H1 (cell line): Measurements from ENCODE around the gene MAPK11. TPM values are rescaled to one million over a fixed set of nuclear protein-coding genes. Genes with fewer than 3 reads are reported as not detected.
A peak's percentile ranks its signal among the peaks of the same experiment; 100 is the strongest.

ENCODE experiments used
- CTCF ChIA-PET: fragments of 300-600 bp; sonication (Branson Sonifier 250); formaldehyde crosslinking; loops from one replicate; lab custom pipeline; 2021; ENCODE audit not compliant: partially characterized antibody; lab: Charles Lee
- POLR2A ChIA-PET: fragments of 300-600 bp; sonication (Branson Sonifier 250); formaldehyde crosslinking; loops from one replicate; lab custom pipeline; 2021; ENCODE audit warnings: inconsistent platforms; ENCODE audit not compliant: partially characterized antibody; lab: Charles Lee
- DNase-seq, 2 experiments: peaks; one replicate each; pipeline versions ENCODE4 v3.0.0 to v3.0.0-alpha.2; 2010 to 2022; ENCODE audit warnings: low spot score in 2 of 2, low read depth in 1 of 2, mixed read lengths in 1 of 2
- FAIRE-seq: peaks from 2 replicates; lab custom pipeline; 2011; peaks lifted over from hg19 to GRCh38; lab: Jason Lieb, UNC
- H2AFZ ChIP-seq: 2 replicates; pipeline ENCODE4 v1.8.1; 2012; ENCODE audit warnings: low read length, inconsistent platforms
- H2AK5ac ChIP-seq: 2 replicates; pipeline ENCODE4 v1.6.1; 2013; ENCODE audit warnings: low read depth, low read length
- H2BK120ac ChIP-seq: replicated peaks from 2 replicates; pipeline ENCODE3; 2013; ENCODE audit warnings: low read depth, low read length, inconsistent platforms
- H2BK12ac ChIP-seq: 2 replicates; pipeline ENCODE4 v1.6.1; 2013; ENCODE audit warnings: low read depth, low read length
- H2BK15ac ChIP-seq: 2 replicates; pipeline ENCODE4 v1.6.1; 2013; ENCODE audit warnings: low read length
- H2BK20ac ChIP-seq: 2 replicates; pipeline ENCODE4 v1.6.1; 2013; ENCODE audit warnings: low read length
- H2BK5ac ChIP-seq: 2 replicates; pipeline ENCODE4 v1.6.1; 2013; ENCODE audit warnings: low read depth, low read length
- H3K14ac ChIP-seq: 2 replicates; pipeline ENCODE4 v1.6.1; 2013; ENCODE audit warnings: inconsistent platforms; ENCODE audit not compliant: insufficient read length
- H3K18ac ChIP-seq: 2 replicates; pipeline ENCODE4 v1.6.1; 2013; ENCODE audit warnings: low read length; ENCODE audit errors: extremely low read depth
- H3K23ac ChIP-seq: 2 replicates; pipeline ENCODE4 v1.6.1; 2013; ENCODE audit warnings: inconsistent platforms; ENCODE audit not compliant: insufficient read length
- H3K23me2 ChIP-seq: 2 replicates; pipeline ENCODE4 v1.6.1; 2013; ENCODE audit warnings: low read depth, low read length
- H3K27ac ChIP-seq: 2 replicates; pipeline ENCODE4 v1.6.1; 2011; ENCODE audit warnings: low read depth, low read length, inconsistent platforms
- H3K27me3 ChIP-seq, 4 experiments: replicated peaks in 1 of 4; 1 replicate in 1 of 4; 2 replicates in 3 of 4; pipeline versions ENCODE4 v1.6.1 to v1.8.1; 2011 to 2013; ENCODE audit warnings: low read length in 3 of 4, mild to moderate bottlenecking in 3 of 4, inconsistent platforms in 2 of 4, mixed read lengths in 2 of 4, moderate library complexity in 1 of 4; ENCODE audit not compliant: control insufficient read depth in 3 of 4, insufficient read depth in 3 of 4; ENCODE audit errors: extremely low read depth in 1 of 4
- H3K36me3 ChIP-seq, 4 experiments: 2 replicates each; pipeline versions ENCODE4 v1.6.1 to v1.8.1; 2011 to 2013; ENCODE audit warnings: mild to moderate bottlenecking in 4 of 4, low read length in 3 of 4, moderate library complexity in 2 of 4, control low read depth in 1 of 4, inconsistent platforms in 1 of 4; ENCODE audit not compliant: insufficient read depth in 4 of 4, control insufficient read depth in 2 of 4
- H3K4ac ChIP-seq: replicated peaks from 2 replicates; pipeline ENCODE3; 2013; ENCODE audit warnings: low read length, low read depth, mixed read lengths, inconsistent platforms; ENCODE audit not compliant: insufficient read length
- H3K4me1 ChIP-seq, 4 experiments: replicated peaks in 1 of 4; 1 replicate in 1 of 4; 2 replicates in 3 of 4; pipeline versions ENCODE4 v1.6.1 to v1.8.1; 2011 to 2013; ENCODE audit warnings: low read length in 3 of 4, inconsistent platforms in 2 of 4, mixed read lengths in 1 of 4; ENCODE audit not compliant: insufficient read depth in 4 of 4, control insufficient read depth in 3 of 4
- H3K4me2 ChIP-seq, 2 experiments: 2 replicates each; pipeline versions ENCODE4 v1.6.1 to v1.8.1; 2011 to 2013; ENCODE audit warnings: low read depth in 2 of 2, low read length in 2 of 2, control low read depth in 1 of 2, inconsistent platforms in 1 of 2, mild to moderate bottlenecking in 1 of 2; ENCODE audit not compliant: insufficient read depth in 1 of 2
- H3K4me3 ChIP-seq, 4 experiments: fragments of 200-600, 300-600 bp in 1 of 4; sonication (generic), shearing (Covaris generic), sonication (Bioruptor Twin) in 1 of 4; 2 replicates each; pipeline versions ENCODE4 v1.5.1 to v1.8.1; 2011 to 2016; ENCODE audit warnings: low read length in 4 of 4, low read depth in 3 of 4, control low read depth in 2 of 4, inconsistent platforms in 2 of 4, mild to moderate bottlenecking in 2 of 4, mixed read lengths in 1 of 4, moderate library complexity in 1 of 4; ENCODE audit not compliant: insufficient read depth in 2 of 4; ENCODE audit errors: extremely low read depth in 1 of 4
- H3K56ac ChIP-seq: replicated peaks from 2 replicates; pipeline ENCODE3; 2013; ENCODE audit warnings: low read depth, mild to moderate bottlenecking, mixed read lengths, low read length, inconsistent platforms; ENCODE audit not compliant: insufficient read length
- H3K79me1 ChIP-seq: 2 replicates; pipeline ENCODE4 v1.6.1; 2013; ENCODE audit warnings: low read depth, low read length, control low read depth
- H3K79me2 ChIP-seq, 2 experiments: 2 replicates each; pipeline versions ENCODE4 v1.6.1 to v1.8.1; 2012 to 2013; ENCODE audit warnings: low read length in 2 of 2, mild to moderate bottlenecking in 2 of 2, inconsistent platforms in 1 of 2; ENCODE audit not compliant: insufficient read depth in 2 of 2, control insufficient read depth in 1 of 2
- H3K9ac ChIP-seq, 4 experiments: replicated peaks in 1 of 4; 1 replicate in 1 of 4; 2 replicates in 3 of 4; pipeline versions ENCODE4 v1.6.1 to v1.8.1; 2011 to 2013; ENCODE audit warnings: low read depth in 3 of 4, low read length in 3 of 4, control low read depth in 2 of 4, mild to moderate bottlenecking in 2 of 4, moderate library complexity in 2 of 4, inconsistent platforms in 1 of 4; ENCODE audit errors: extremely low read depth in 1 of 4
- H3K9me3 ChIP-seq, 2 experiments: 2 replicates each; pipeline versions ENCODE4 v1.6.1 to v1.8.1; 2012 to 2013; ENCODE audit warnings: mild to moderate bottlenecking in 2 of 2, moderate library complexity in 2 of 2, control low read depth in 1 of 2, inconsistent platforms in 1 of 2, low read depth in 1 of 2, low read length in 1 of 2, mixed read lengths in 1 of 2; ENCODE audit not compliant: insufficient read depth in 2 of 2
- H4K20me1 ChIP-seq, 2 experiments: replicated peaks in 1 of 2; 2 replicates each; pipeline versions ENCODE3 to v1.8.1; 2011 to 2013; ENCODE audit warnings: inconsistent platforms in 2 of 2, low read length in 2 of 2, mild to moderate bottlenecking in 1 of 2; ENCODE audit not compliant: insufficient read depth in 2 of 2, control insufficient read depth in 1 of 2
- H4K5ac ChIP-seq: 2 replicates; pipeline ENCODE4 v1.6.1; 2013; ENCODE audit warnings: low read length, low read depth, mixed read lengths, inconsistent platforms; ENCODE audit not compliant: insufficient read length
- H4K8ac ChIP-seq: 2 replicates; pipeline ENCODE4 v1.8.0; 2013; ENCODE audit warnings: mild to moderate bottlenecking, moderate library complexity, low read length, inconsistent platforms; ENCODE audit not compliant: insufficient read depth; ENCODE audit errors: extremely low read depth
- H4K91ac ChIP-seq: replicated peaks from 2 replicates; pipeline ENCODE3; 2013; ENCODE audit warnings: low read length, mixed read lengths, inconsistent platforms; ENCODE audit not compliant: insufficient read length
- HDAC6 ChIP-seq: IDR thresholded peaks from one replicate; pipeline ENCODE4 v1.7.1; 2012; ENCODE audit warnings: low read depth, mild to moderate bottlenecking, inconsistent platforms, low read length, moderate library complexity
- WGBS, 2 experiments: shearing (Covaris generic) in 1 of 2; methylation state at CpG; one replicate each; pipeline versions ENCODE4 v1.1.6 to v1.1.7; 2013 to 2015; ENCODE audit warnings: low lambda C conversion rate in 2 of 2, mixed read lengths in 2 of 2, inconsistent platforms in 1 of 2, low coverage in 1 of 2, missing lambda C conversion rate in 1 of 2; ENCODE audit not compliant: insufficient replicate concordance in 2 of 2, insufficient coverage in 1 of 2, insufficient read length in 1 of 2; ENCODE audit errors: extremely low coverage in 1 of 2, missing lambda C conversion rate in 1 of 2; 5-methylcytosine and 5-hydroxymethylcytosine counted together
- polyA plus RNA-seq, 7 experiments: library from polyadenylated mRNA; depleted of rRNA in 3 of 7; stranded (reverse) in 5 of 7; unstranded in 2 of 7; fragments of >200 nt in 5 of 7; fragments of 200-250 nt in 2 of 7; gene quantifications; 1 replicate in 5 of 7; 2 replicates in 1 of 7; 4 replicates in 1 of 7; pipeline versions ENCODE4 v1.2.1 to v1.2.3, GENCODE V29; 2011 to 2013; ENCODE audit warnings: missing spikeins in 2 of 7, mixed read lengths in 2 of 7
- total RNA-seq: library from RNA; stranded (reverse); fragmentation: NEBNext Ultra II Directional; extraction: Animal tissue kit (Norgen Biotek cat#: 25700); gene quantifications from 2 replicates; pipeline ENCODE4 v1.2.1, GENCODE V29; 2021

MAPK11 gene
- total and polyA plus RNA-seq, 2 of the 8 experiments (the other 6 are each of a cell fraction or from before 2014, with no cell fraction given) = 0.70 to 1.5 TPM

DNA sequence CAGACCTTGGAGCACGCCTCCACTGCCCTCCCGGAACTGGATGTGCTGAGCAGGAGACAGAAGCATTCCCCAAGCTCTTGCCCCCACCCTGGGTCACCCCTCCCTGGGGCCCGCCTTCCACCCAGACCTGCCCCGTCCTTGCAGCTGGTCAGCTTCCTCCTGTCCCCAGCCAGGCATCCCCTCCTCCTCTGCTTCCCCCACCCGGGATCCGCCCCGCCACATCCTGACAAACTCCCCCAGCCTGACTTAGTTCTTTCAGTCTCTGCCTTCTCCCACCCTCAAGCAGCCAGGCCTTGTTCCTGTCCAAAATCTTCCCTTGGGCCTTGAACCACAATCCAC lies 38.4 kb upstream of the MAPK11 start:
- H2BK120ac ChIP-seq = peak overlapping the region; percentile 47
- H4K91ac ChIP-seq = peak overlapping the region; percentile 89
- no peaks in the 10 kb centered on the region; the same call in 1 of the 2 replicates for H3K79me1 ChIP-seq
- peak overlapping the region; percentile 21 for H3K4ac ChIP-seq
- H2BK20ac ChIP-seq = peak overlapping the region; percentile 90; the same call in 1 of the 2 replicates
- no peak overlapping the region for H4K5ac ChIP-seq
- H3K56ac ChIP-seq = no peak overlapping the region
- H3K4me1 ChIP-seq = peaks cover 3 to 35% (median 18%) of the 10 kb centered on the region in 4 experiments
- H2BK5ac ChIP-seq = peak overlapping the region; percentile 60; the same call in 1 of the 2 replicates
- H3K79me2 ChIP-seq = peaks cover 0 to 8% of the 10 kb centered on the region in 2 experiments; a peak in 2 of 4 replicates
- no peak overlapping the region for H3K9ac ChIP-seq
- ChIA-PET POLR2A (interaction anchor here (0.6 to 1.8 kb wide), 4 partner anchors 13 to 186 kb away, joined by 3 to 9 read pairs (median 3); no protein-coding TSS in a partner anchor), CTCF (interaction anchor here (0.7 to 2.2 kb wide), 5 partner anchors 12 to 57 kb away, joined by 3 to 6 read pairs (median 3); no protein-coding TSS in a partner anchor)
- H2AK5ac ChIP-seq = no peak overlapping the region
- FAIRE-seq = no peak
- no peak overlapping the region for H3K4me2 ChIP-seq
- no peak overlapping the region for H3K27ac ChIP-seq
- no peak overlapping the region for H4K8ac ChIP-seq
- no peak overlapping the region for H3K23ac ChIP-seq
- no peak overlapping the region for H3K14ac ChIP-seq
- WGBS, 2 experiments = 86% methylated on average over 2 of the region's 7 CpGs; no CpG with 5 or more reads in 1 of the 2 experiments
- H3K36me3 ChIP-seq = no peaks in the 10 kb centered on the region
- no peaks in the 10 kb centered on the region; a peak in 1 of 4 replicates for H3K9me3 ChIP-seq
- no peak overlapping the region for H3K4me3 ChIP-seq
- H3K23me2 ChIP-seq = peaks cover 2% of the 10 kb centered on the region; the same call in 1 of the 2 replicates
- no peak overlapping the region for H2AFZ ChIP-seq
- no peak for DNase-seq
- no peaks in the 10 kb centered on the region; a peak in 2 of 7 replicates for H3K27me3 ChIP-seq
- H4K20me1 ChIP-seq = peaks cover 0 to 7% of the 10 kb centered on the region in 2 experiments
- no peak overlapping the region for H2BK12ac ChIP-seq
- peak overlapping the region; percentile 60; the same call in 1 of the 2 replicates for H3K18ac ChIP-seq
- H2BK15ac ChIP-seq = 0 out of 2 replicates have a peak overlapping the region, but pooled peaks have one; percentile 61
- no peak for TF ChIP-seq HDAC6
